GM12801 (cell line): ENCODE measurements around the gene RANGAP1.

Experiments
- CTCF ChIP-seq: IDR thresholded peaks from one replicate; pipeline ENCODE4 v1.5.1; 2011; ENCODE audit warnings: control low read depth; ENCODE audit not compliant: insufficient read length; ENCODE audit errors: extremely low read depth

The RANGAP1 gene

DNA sequence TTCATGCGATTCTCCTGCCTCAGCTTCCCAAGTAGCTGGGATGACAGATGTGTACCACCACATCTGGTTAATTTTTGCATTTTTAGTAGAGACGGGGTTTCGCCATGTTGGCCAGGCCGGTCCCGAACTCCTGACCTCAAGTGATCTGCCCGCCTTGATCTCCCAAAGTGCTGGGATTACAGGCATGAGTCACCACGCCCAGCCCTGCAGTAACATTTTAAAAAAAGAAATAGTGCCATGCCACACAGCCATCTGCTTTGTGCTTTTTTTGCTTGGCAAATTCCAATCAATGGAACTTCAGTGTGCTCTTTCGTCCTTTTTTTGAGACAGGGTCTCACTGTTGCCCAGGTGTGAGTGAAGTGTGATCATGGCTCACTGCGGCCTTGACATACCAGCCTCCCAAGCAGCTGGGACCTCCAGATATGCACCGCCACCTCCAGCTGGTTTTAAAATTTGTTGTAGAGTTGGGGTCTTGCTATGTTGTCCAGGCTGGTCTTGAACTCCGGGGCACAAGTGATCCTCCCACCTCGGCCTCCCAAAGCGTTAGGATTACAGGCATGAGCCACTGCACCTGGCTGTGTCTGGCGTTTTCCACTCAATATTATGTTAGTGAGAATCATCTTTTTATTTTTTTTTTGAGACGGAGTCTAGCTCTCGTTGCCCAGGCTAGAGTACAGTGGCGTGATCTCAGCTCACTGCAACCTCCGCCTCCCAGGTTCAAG, 43.4 kb downstream of the RANGAP1 start:
- TF ChIP-seq CTCF: no peak

GRCh38 chr22:41241133-41241676, 44.8 kb downstream of the RANGAP1 start:
- no peak for TF ChIP-seq CTCF

GRCh38 chr22:41240377-41241132, 45.4 kb downstream of the RANGAP1 start, which contains the start of gene CHADL:
CHADL (minus strand) TSS chr22:41240931; CDS start chr22:41240881, 50 bp downstream.
- TF ChIP-seq CTCF: no peak

- no peak for TF ChIP-seq CTCF
Measured at GRCh38 chr22:41239443-41240128, 46.4 kb downstream of the RANGAP1 start.

DNA sequence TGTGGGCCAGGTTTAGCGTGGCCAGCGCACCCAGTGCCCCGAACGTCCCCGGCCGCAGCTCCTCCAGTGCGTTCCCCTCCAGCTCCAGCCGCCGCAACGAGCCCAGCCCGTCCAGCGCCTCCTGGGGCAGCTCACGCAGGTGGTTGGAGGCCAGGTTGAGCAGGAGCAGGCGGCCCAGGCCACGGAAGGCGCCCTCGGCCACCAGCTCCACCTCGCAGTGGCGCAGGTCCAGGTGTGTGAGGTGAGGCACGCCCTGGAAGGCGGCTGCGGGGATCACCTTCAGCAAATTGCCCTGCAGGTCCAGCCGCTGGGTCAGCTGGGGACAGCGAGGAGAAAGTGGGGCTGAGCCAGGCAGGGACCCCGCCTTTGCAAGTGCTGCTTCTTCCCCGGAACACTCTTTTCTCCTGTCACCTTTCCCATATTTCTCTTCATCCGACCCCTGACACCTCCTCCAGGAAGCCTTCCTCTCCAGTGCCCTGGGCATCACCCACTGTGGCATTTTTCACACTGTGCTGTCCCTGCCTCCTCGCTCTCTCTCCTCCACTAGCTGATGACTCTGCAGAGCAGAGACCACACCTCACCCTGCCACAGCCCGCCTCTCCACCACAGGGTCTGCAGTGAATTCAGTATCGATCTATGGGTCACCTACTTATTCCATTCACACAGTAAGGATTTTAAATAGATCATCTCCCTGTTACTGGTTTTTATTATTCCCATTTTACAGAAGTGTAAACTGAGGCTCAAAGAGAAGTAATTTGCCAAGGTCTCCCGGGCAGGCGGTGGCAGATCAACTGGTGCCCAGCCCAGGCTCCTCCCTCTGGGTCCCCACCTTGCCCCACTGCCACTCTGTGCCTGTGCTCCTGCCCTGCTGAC, 47.2 kb downstream of the RANGAP1 start:
- TF ChIP-seq CTCF: no peak

DNA sequence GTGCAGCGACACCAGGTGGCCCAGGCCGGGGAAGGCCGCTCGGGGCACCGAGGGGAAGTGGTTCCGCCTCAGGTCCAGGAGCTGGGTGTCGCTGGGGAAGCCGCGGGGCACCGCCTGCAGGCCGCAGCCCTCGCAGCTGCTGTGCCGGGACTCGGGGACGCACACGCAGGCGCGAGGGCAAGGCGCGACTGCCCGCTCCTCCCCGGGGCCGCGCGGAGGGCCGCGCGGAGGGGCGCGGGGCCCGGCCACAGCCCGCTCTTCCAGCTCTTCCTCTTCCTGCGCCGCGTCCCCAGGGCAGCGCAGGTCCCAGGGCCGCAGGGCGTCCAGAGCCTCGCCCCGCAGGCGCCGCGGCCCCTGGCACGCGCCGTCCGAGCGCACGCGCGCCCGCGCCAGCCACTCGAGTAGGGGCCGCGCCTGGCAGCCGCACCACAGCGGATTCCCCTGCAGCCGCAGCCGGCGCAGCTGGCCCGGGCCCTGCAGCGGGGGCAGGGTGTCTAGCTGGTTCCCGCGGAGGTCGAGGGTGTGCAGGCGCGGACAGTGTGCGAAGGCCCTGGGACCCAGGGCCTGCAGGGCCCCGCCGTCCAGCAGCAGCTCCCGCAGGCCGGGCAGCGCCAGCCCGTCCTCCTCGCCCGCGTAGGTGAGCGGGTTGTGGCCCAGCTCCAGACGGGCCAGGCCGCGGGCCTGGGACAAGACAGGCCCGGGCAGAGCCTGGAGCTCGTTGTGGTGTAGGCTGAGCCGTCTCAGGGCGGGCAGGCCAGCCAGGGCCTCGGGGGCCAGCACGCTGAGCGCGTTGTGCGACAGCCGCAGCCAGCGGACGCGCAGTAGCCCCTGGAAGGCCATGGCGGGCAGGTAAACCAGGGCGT, 48.0 kb downstream of the RANGAP1 start:
- TF ChIP-seq CTCF: no peak
